Measurements from ENCODE around the gene MON1A.

MON1A gene

DNA sequence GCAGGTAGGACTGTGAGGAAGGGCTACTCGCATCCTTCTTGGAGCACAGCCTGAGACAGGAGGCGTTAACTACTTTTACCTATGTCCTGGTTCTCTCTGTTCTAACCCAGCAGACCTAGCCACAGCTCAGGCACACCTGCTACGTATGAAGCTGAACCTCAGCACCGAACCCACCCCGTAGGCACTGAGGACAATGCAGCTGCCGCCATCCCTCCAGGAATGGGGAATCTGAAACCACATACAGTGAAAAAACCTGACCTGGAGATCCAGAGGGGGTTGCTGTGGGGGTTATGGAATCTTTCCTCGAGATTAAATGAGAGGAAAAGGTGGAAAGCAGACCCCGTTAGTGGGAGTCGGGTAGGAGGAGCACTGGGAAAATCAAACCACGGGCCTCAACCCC, 40.3 kb downstream of the MON1A start:
- DNase-seq (ENCODE audit: low read depth), result no peak

DNA sequence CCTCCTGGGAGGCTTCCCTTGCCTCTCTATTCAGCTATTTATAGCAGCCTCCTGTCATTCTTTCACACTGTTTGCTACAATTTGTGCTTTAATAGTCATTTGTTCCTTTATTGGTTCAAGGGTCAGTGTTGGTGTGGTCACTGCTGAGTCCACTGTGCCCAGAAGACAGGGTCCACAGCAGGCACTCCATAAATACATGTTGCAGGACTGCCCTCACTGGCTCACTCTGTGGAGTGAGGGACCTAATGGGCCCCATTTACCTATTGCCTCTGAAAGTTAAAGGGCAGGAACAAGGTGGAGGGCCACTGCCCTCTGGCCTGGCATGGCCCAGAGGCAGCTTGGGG, 42.7 kb downstream of the MON1A start:
- no peak for DNase-seq (ENCODE audit: low read depth)

DNA sequence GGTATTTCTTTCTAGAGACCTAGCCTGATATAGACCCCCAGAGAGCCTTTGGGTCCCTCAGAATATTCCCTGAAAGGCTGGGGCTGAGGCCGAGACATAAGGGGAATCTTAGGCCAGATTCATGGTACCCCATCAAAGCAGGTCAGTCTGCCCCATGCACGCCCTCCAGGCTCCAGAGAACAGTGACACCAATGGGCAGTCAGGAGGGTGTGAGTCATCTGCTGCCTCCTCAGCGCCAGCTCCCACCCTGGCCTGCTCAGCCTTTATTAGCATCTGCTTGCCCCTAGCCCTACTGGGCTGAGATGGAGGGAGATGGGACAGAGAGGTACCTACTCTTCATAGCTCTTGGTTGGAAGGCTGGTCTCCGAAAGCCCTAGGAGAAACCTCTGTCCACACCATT, 45.6 kb downstream of the MON1A start:
- no peak for DNase-seq (ENCODE audit: low read depth)

DNA sequence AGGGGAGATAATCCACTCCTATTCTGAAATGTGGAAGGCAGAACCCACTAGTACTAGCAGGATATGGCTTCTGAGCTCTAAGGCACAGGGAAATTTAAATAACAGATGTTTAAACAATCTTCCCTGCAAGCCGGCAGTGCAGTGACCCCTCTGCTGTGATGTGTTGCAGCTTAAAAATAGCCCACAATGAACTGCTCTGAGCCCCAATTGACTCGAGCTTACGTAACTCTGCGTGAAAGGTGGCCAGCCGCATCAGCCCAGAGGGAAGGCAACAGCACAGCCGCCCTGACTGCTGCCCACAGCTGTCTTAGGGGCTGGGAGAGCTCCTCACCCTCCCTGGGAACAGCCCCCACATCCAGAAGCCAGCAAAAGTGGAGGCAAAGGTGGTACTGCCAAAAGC, 47.4 kb downstream of the MON1A start:
- DNase-seq (ENCODE audit: low read depth), result no peak

DNA sequence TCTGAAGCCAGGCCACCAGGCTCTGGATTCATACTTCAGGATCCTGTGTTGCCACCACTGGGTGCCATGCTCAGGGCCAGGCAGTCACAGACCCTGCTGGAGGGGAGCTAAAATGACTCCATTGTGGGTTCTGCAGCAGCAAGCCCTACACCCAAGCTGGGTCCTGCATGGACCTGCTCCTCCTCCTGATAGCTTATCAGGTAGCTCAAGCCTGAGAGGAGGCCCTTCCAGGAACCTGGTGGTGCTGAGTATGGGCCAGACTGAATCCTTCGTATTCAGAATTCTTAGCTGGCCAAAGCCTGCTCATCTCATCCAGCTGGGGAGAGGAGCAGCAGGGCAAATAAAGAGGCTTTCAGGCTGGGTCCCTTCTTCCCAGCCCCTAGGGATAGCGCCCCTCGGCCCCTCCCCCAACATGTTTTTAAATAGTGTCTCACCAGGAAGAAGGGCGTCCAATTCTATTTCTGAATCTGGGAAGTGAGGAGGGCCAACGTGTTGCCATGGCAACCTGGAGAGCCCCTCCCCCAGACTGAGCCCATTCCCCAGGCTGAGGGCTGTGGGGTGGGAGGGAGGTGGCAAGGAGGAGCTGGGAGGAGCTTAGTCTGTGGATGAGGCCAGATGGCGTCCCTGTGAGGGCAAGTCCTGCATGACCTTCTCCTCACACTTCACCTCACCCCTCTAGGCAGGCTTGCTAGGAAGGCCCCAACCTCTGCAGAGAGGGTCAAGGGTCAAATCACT, 48.9 kb downstream of the MON1A start:
- no peak for DNase-seq (ENCODE audit: low read depth)

DNA sequence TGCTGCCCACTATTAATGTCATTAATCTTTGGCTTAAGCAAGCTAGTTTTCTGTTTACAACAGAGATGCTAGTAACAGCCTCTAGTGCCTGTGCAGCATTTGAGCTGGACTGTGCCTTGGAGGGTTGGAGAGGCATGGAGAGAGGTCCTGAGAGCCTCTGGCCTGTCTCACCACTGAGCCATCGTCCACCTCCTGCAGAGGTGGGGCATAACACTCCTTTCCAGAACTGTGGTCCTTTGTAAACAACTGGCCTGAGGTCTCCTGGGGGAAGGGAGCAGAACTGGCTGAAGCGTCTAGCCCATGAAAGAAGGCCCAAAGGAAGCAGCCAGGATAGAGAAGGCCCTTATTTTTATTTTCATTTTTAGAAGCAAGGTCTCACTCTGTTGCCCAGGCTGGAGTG, 49.9 kb downstream of the MON1A start:
- no peak for DNase-seq (ENCODE audit: low read depth)

DNA sequence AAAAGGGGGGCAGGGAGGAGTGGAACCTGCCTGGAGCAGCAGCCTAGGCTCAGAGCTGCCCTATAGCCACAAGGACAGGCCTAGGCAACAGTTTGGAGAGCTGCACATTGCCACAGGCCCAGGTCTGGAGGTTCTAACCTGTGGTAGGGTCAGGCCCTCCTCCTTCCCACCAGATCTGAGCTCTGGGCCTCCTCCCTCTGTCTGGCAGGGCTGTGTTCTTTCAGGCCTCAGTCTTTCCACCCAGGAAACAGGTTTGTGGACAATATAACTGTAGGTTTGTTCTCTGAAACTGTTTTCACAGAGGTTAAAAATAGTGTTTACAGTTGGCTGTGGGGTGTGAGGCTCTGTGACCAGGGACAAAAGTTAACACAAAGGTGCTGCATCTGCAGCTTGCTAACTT, 50.9 kb downstream of the MON1A start:
- no peak for DNase-seq (ENCODE audit: low read depth)

DNA sequence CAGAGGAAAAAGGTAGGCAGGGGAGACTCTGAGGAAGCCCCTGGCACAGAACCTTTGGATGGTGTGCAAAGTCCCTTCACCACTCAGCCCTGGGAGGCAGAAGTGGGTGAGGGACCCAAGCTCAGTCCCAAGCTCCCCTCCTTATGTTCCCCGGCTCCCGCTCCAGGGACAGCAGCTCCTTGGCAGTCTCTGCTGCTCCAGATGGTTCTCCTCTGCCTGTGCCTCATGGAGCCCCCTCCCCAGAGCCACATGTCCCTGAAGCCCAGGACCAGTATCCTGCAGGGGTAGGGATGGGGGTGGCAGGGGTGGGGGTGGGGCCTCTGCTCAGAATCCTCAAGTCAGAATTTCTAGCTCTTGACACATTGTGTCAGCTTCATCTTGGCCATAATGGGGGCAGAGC, 51.9 kb downstream of the MON1A start:
- no peak for DNase-seq (ENCODE audit: low read depth)

DNA sequence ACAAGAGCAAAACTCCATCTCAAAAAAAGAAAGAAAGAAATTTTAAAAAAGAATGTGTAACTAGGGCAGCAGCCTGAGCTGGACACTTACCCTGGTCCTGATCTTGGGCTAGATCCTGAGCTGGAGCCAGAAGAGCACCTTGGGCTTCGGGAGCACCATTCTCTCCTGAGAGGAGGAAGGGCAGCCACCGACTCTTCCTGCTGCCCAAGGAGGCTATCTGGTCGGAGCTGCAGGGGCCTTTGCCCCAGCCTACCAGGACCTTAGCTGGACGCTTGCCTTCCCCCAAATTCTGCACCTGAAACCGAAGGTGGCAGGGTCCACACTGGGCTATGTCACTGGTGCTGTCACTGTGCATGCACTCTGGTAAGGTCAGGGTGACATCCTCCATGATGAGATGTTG, 53.0 kb downstream of the MON1A start:
- no peak for DNase-seq (ENCODE audit: low read depth)

DNA sequence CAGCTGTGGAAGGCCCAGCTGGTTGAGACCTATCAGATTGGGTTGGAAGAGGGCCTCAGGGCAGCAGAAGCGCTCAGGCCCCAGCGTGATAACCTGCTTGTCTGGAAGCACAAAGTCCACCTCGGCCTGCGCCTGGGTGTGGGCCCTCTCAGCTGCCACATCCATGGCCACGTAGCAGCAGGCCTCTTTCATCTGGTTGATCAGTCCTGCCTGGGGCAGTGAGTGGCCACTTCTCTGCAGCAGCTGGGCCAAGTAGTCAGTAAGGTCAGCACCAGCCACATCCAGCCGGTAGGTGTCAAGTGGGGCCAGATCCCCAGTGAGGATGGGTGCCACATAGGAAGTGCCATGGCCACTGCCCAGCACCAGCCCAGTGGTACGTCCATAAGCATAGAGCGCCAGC, 56.0 kb downstream of the MON1A start:
- DNase-seq (ENCODE audit: low read depth), result no peak

DNA sequence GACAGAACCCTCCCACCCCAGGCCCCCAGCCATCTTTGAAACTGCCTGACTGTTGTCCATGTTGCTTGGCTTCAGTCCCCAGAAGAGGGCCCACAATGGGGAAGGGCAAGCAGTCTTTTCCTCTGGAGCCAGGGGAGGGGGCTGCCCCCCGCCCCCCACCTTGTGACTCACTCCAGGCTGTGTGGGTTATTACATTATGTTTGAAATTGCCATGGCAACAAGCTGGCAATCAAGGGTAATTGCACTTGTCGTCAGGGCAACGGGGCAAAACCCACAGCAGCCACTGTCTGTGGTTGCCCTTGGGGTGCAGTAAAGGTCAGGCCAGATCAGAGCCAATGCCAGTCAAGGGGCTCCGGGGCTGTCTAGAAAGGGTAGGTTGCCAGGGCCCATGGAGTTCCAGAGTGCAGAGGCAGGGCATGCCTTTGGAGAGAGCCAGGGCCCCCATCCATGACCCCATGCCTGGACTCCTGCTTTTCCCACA, 56.8 kb downstream of the MON1A start:
- DNase-seq (ENCODE audit: low read depth), result no peak

DNA sequence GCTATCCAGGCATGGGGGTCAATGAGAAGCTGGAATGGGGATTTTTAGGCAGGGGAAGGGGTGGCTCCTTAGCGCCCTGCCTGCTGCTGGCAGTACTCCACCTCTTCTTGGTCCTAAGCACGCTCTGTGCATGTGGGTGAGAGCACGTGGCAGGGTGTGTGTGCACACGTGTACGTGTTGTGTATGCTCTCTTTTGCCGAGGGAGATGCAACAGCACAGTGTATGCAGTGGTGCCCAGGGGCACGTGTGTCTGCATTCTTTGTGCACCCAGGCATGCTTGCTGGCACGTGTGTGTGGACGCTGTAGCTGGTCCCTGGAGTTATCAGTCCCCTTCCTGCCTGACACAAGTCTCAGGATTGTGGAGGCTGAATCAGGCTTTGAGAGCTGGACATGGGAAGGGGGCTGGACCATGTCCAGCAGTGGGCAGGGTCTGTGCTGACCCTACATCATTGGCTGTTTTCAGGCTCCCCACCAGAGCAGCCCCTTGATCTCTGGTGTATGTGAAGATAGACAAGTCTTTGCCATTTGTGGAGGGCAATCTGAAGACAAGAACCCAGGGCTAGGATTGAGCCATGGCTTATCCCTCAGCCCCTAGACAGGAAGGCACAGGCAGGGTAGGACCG, 58.0 kb downstream of the MON1A start:
- DNase-seq (ENCODE audit: low read depth), result no peak

DNA sequence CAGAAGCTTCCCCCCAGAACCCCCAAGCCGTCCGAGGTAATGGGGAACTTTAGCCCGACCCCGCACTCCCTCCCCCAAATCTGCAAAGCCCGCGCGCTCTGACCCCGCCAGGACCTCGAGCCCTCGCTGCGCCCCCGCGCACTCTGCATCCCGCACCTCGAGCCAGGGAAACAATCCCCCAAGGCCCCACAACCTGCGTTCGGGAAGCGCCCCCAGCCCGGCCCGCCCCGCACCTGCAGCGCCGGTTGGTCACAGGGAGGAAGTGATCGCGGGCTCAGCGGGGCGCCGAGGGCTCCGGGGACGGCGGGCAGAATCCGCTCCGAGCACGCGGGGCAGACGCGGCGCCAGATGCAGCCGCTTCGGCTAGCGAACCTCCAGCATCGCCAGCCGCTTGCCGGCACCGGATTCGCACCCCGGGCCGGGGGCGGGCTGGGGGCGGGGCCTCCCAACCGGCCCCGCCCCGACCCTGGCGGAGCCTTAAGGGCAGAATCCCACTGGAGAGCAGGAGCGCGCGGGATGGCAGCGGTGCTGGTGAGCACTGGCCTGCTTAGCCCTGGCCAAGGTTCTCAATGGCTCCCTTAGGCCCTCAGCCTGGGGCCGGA, 60.0 kb downstream of the MON1A start, which contains the start of gene CAMKV:
Gene CAMKV (minus strand): TSS at position 382 of the 602 bp plus-strand sequence. CDS start 7,518 bp downstream, outside the sequence.
- no peak for DNase-seq (ENCODE audit: low read depth)

DNA sequence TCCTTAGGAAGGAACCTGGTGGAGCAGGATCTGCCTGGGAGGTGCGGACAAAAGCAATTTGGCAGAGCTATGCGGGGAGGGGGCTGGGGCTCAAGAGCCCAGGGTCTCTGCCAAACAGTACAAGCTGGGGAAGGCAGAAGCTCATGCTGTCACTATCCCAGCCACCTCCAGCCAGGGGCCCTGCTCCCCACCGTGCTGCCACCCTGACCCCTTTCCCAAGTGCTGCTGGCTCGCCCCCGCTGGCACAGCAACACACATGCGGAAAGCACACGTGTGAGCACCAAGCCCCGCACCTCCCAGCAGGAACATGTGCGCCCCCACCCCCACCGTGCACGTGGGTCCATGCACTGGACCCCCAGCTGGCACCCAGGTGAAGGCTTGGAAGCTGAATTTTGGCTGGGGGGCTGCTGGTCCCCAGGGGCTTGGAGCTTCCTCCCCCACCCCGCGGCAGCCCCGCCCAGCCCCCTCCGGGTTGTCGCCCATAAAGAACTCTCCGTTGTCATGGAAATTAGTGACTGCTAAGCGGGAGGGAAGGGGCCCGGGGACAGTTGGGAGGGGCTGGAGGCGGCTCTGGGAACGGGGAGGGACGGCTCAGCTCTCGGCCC, 60.6 kb downstream of the MON1A start:
- no peak for DNase-seq (ENCODE audit: low read depth)

DNA sequence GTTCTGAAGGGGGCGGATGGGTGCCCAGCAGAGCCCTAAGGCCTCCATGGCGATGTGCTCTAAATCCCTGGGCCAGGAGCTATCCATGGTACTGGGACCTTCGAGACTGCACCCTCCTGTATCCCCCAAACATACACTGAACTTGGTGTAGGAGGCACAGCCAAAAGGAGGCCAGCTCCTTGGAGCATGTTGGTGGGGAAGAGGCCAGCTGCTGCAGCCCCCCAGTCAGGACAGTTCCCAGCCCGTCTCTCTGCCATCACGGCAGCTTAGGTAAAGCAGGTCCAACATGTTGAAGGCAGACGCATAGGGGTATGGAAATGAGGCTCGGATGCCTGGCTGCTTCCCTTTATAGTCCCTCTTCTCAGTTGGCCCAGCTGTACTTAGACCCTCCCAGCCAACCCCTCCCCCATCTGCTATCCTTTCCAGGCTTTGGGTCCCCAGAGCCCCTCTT, 61.7 kb downstream of the MON1A start:
- no peak for DNase-seq (ENCODE audit: low read depth)

DNA sequence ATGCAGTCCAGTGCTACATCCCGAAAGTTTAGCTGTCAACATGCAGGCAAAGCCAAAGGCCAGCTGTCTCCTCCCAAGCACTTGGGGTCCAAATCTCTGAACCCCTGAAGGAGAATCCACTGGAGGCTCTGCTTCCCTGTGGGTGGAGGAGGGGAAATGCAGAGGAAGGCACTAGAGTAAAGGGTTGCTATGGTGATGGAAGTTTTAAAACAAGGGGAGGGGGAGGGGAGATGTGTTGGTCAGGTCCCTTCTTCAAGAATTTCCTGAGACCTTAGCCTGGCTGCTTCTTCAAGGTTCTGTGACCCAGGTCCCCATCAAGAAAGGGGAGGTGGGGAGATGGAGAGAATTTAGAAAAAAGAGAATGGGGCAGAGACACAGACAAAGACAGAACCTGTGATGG, 62.2 kb downstream of the MON1A start:
- no peak for DNase-seq (ENCODE audit: low read depth)

DNA sequence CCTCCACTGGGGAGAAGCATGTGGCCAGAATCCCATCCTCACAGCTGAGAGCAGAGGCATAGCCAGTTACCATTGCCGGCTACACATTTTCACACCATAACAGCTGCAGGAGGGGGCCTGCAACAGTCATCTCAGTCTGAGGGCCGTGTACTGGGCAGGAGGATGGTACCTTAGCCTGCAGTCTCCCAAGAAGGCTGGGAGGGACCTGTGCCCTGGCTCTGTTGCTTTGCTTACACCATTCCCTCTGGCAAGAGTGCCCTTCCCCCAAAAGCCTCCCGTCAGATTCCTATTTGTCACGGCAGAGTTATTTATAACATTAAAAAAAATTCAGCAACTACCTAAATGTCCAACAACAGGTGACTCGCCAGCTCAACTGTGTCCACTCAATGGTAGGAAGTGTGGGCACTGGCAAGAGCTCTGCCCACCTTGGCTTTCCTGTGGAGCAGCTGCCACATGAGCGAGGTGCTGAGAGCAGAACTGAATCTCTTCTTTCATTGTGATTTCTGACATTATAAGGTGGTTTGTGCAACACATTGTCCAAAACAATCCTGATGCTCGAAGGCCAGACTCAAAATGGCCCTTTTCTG, 64.3 kb downstream of the MON1A start:
- DNase-seq (ENCODE audit: low read depth), result no peak

DNA sequence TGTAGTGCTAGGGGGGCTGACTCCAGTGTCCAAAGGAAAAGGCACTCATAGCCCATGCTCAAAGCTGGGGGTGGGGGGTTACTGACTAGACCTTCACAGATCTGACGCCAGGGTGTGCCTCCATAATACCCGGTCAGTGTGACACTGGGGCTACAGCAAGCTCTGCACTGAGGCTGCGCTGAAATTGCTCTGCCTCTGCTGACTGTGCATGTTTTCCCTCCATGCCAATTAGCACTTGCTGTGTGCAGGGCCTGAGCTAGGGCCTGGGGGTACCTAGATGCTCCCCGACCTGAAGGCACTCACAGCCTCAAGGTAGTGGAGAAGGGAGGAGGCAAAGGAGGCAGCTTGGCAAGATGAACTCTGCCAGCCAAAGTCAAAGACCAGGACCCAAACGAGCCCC, 65.1 kb downstream of the MON1A start:
- no peak for DNase-seq (ENCODE audit: low read depth)

DNA sequence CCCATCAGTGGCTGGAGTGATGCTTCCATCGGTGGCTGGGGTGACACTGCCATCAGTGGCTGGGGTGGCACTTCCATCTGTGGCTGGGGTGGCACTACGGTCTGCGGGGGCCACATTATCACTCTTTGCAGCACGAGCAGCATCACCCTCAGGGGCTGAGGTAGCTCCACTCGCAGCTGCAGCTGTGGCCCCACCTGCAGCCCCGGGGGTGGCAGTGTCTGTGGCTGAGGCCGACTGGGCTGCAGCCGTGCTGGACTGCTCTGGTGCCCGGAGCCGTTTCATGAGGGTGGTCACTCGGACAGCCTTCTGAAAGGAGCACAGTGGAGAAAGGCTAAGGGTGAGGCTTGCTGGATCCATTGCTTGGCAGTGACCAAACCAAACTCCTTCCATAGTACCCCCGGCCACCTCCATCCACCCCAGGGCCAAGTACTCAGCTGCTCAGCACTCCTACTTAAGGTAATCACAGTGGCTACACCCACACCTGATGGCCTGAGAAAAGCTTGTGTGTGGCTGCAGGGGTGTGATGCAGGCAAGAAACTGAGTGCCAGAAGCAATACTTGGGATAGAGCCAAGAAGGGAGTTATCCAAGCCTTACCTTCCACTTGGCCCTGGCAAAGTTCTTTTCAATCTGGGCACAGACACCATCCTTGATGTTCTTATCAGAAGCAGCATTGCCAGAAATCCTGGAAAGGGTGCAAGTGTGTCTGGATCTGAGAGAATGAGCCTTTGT, 69.9 kb downstream of the MON1A start:
- no peak for DNase-seq (ENCODE audit: low read depth)
